DOHH2 (cell line): ENCODE data around the gene SP1.
A peak's percentile ranks its signal among the peaks of the same experiment; 100 is the strongest.
"Not testable (repeated sequence)": the region's sequence is repeated elsewhere in the genome, so short reads cannot be mapped to it uniquely, and the experiment has no call there.

Experiments
- H3F3A ChIP-seq: fragments of 200-600 bp; sonication (generic), shearing (Covaris generic); 2 replicates; pipeline ENCODE4 v1.6.0; 2016; ENCODE audit warnings: antibody characterized with exemption, mild to moderate bottlenecking; ENCODE audit not compliant: control insufficient read depth, insufficient read depth
- H3K27ac ChIP-seq: fragments of 200-600 bp; sonication (generic); 2 replicates; pipeline ENCODE4 v1.5.1; 2014; ENCODE audit warnings: low read depth, mild to moderate bottlenecking, low read length, moderate library complexity
- H3K27me3 ChIP-seq: fragments of 200-600 bp; sonication (generic); 2 replicates; pipeline ENCODE4 v1.6.1; 2014; ENCODE audit warnings: mild to moderate bottlenecking, low read length, mixed read lengths; ENCODE audit not compliant: control insufficient read depth
- H3K36me3 ChIP-seq: fragments of 200-600 bp; sonication (generic); 2 replicates; pipeline ENCODE4 v1.6.1; 2014; ENCODE audit warnings: mild to moderate bottlenecking, low read length, moderate library complexity, mixed read lengths; ENCODE audit not compliant: control insufficient read depth
- H3K4me1 ChIP-seq: fragments of 200-600 bp; sonication (generic); 2 replicates; pipeline ENCODE4 v1.6.1; 2014; ENCODE audit warnings: mild to moderate bottlenecking, low read length, mixed read lengths; ENCODE audit not compliant: control insufficient read depth
- H3K4me2 ChIP-seq: fragments of 200-600 bp; sonication (generic); 2 replicates; pipeline ENCODE4 v1.6.0; 2014; ENCODE audit warnings: mild to moderate bottlenecking, low read length, moderate library complexity
- H3K4me3 ChIP-seq: fragments of 200-600 bp; sonication (generic); 2 replicates; pipeline ENCODE4 v1.5.1; 2014; ENCODE audit warnings: mild to moderate bottlenecking, low read length, mixed read lengths
- H3K79me2 ChIP-seq: fragments of 200-600 bp; sonication (generic); 2 replicates; pipeline ENCODE4 v1.6.1; 2014; ENCODE audit warnings: mild to moderate bottlenecking, low read length, mixed read lengths; ENCODE audit not compliant: control insufficient read depth
- H3K9me2 ChIP-seq: fragments of 200-600 bp; sonication (generic); replicated peaks from 2 replicates; pipeline ENCODE4 v1.6.1; 2014; ENCODE audit warnings: mild to moderate bottlenecking, low read length, mixed read lengths; ENCODE audit not compliant: control insufficient read depth
- H3K9me3 ChIP-seq: fragments of 200-600 bp; sonication (generic); 2 replicates; pipeline ENCODE4 v1.6.1; 2014; ENCODE audit warnings: antibody characterized with exemption, low read length, mixed read lengths; ENCODE audit not compliant: control insufficient read depth, insufficient read depth
- H4K20me1 ChIP-seq: fragments of 200-600 bp; sonication (generic); 2 replicates; pipeline ENCODE4 v1.6.0; 2014; ENCODE audit warnings: low read depth, mild to moderate bottlenecking, antibody characterized with exemption, low read length, moderate library complexity; ENCODE audit not compliant: control insufficient read depth, insufficient read depth
- CTCF ChIP-seq: fragments of 200-600 bp; sonication (generic); IDR thresholded peaks from one replicate; pipeline ENCODE4 v1.5.1; 2014; ENCODE audit warnings: antibody characterized with exemption, mild to moderate bottlenecking, low read depth, low read length; ENCODE audit not compliant: poor library complexity, severe bottlenecking
- EZH2phosphoT487 ChIP-seq: fragments of 200-600 bp; sonication (generic); IDR thresholded peaks from 2 replicates; pipeline ENCODE4 v1.6.1; 2017; ENCODE audit warnings: borderline replicate concordance, mild to moderate bottlenecking, antibody characterized with exemption, low read length, moderate library complexity, mixed read lengths

SP1 gene

GRCh38 chr12:53383258-53383657 lies 3.3 kb downstream of the SP1 start:
- TF ChIP-seq EZH2phosphoT487 (no peak), CTCF (no peak)
- no peaks in the 10 kb centered on the region for H3K27me3 ChIP-seq
- H3K4me2 ChIP-seq: peak overlapping the region; percentile 89
- peaks cover 24% of the 10 kb centered on the region for H4K20me1 ChIP-seq
- H3K36me3 ChIP-seq: peaks cover 61% of the 10 kb centered on the region
- H3K9me2 ChIP-seq: no peaks in the 10 kb centered on the region
- peaks cover 68% of the 10 kb centered on the region for H3K4me1 ChIP-seq
- H3K4me3 ChIP-seq: peak overlapping the region; percentile 40
- no peaks in the 10 kb centered on the region for H3K9me3 ChIP-seq
- H3K27ac ChIP-seq: no peak overlapping the region
- peaks cover 4% of the 10 kb centered on the region; the same call in 1 of the 2 replicates for H3F3A ChIP-seq
- H3K79me2 ChIP-seq: peaks cover 75% of the 10 kb centered on the region

GRCh38 chr12:53386381-53386780 lies 6.4 kb downstream of the SP1 start:
- not testable (repeated sequence) for H3K9me3 ChIP-seq, H3K27me3 ChIP-seq, H3K27ac ChIP-seq, H3K9me2 ChIP-seq, H3F3A ChIP-seq, H3K4me3 ChIP-seq
- H3K4me1 ChIP-seq: peaks cover 63% of the 10 kb centered on the region
- H3K4me2 ChIP-seq: peak overlapping the region; percentile 37
- peaks cover 20% of the 10 kb centered on the region for H4K20me1 ChIP-seq
- H3K36me3 ChIP-seq: peaks cover 64% of the 10 kb centered on the region
- H3K79me2 ChIP-seq: peaks cover 98% of the 10 kb centered on the region

- H3K79me2 ChIP-seq: peaks cover 95% of the 10 kb centered on the region
- H3K4me1 ChIP-seq: peaks cover 39% of the 10 kb centered on the region
- H3K4me3 ChIP-seq: no peak overlapping the region
- H3K4me2 ChIP-seq: no peak overlapping the region
- H3K27me3 ChIP-seq: no peaks in the 10 kb centered on the region
- TF ChIP-seq CTCF (no peak), EZH2phosphoT487 (no peak)
- no peaks in the 10 kb centered on the region for H4K20me1 ChIP-seq
- H3K36me3 ChIP-seq: peaks cover 44% of the 10 kb centered on the region
- no peaks in the 10 kb centered on the region for H3K9me2 ChIP-seq
- H3F3A ChIP-seq: no peaks in the 10 kb centered on the region
- H3K9me3 ChIP-seq: no peaks in the 10 kb centered on the region
- no peak overlapping the region for H3K27ac ChIP-seq
These were observed 9.0 kb downstream of the SP1 start for GRCh38 chr12:53388932-53389331.

GRCh38 chr12:53389702-53390101 lies 9.7 kb downstream of the SP1 start:
- no peak for TF ChIP-seq CTCF
- TF ChIP-seq EZH2phosphoT487: no peak
- peaks cover 39% of the 10 kb centered on the region for H3K36me3 ChIP-seq
- no peak overlapping the region for H3K4me2 ChIP-seq
- no peak overlapping the region for H3K4me3 ChIP-seq
- no peaks in the 10 kb centered on the region for H4K20me1 ChIP-seq
- H3F3A ChIP-seq: no peaks in the 10 kb centered on the region
- H3K27me3 ChIP-seq: no peaks in the 10 kb centered on the region
- H3K4me1 ChIP-seq: peaks cover 34% of the 10 kb centered on the region
- no peaks in the 10 kb centered on the region for H3K9me2 ChIP-seq
- no peaks in the 10 kb centered on the region for H3K9me3 ChIP-seq
- no peak overlapping the region for H3K27ac ChIP-seq
- H3K79me2 ChIP-seq: peaks cover 91% of the 10 kb centered on the region
